GM12878 (cell line): ENCODE data around the gene CLK2.

Source experiments
- ATF2 ChIP-seq: IDR thresholded peaks from 2 replicates; pipeline ENCODE4 v1.6.1; 2012; ENCODE audit warnings: low read length, inconsistent platforms
- CHD4 ChIP-seq: fragments of 200-600 bp; sonication (generic); IDR thresholded peaks from 2 replicates; pipeline ENCODE4 v1.6.1; 2016; ENCODE audit warnings: mild to moderate bottlenecking
- CTCF ChIP-seq, 3 experiments: IDR thresholded peaks in 2 of 3; conservative IDR thresholded peaks in 1 of 3; 2 replicates each; pipeline ENCODE4 v1.5.1; 2011; ENCODE audit warnings: low read depth in 3 of 3, low read length in 3 of 3, mild to moderate bottlenecking in 3 of 3, control low read depth in 2 of 3, moderate library complexity in 2 of 3, inconsistent platforms in 1 of 3, mixed read lengths in 1 of 3; ENCODE audit not compliant: control insufficient read depth in 2 of 3, insufficient read depth in 1 of 3; ENCODE audit errors: extremely low read depth in 1 of 3
- EZH2 ChIP-seq: IDR thresholded peaks from 2 replicates; pipeline ENCODE4 v1.6.1; 2012; ENCODE audit warnings: low read depth, mild to moderate bottlenecking, control low read depth, inconsistent platforms, low read length, borderline replicate concordance; ENCODE audit not compliant: control insufficient read depth
- KAT2A ChIP-seq: conservative IDR thresholded peaks from 2 replicates; pipeline ENCODE4 v1.6.1; 2011; ENCODE audit warnings: low read depth, low read length; ENCODE audit not compliant: control insufficient read depth
- MAX ChIP-seq: IDR thresholded peaks from 2 replicates; pipeline ENCODE4 v1.6.1; 2012; ENCODE audit warnings: low read depth, low read length, improper control_type of control experiment
- MXI1 ChIP-seq: fragments of 150-350 bp; IDR thresholded peaks from 2 replicates; pipeline ENCODE4 v1.6.1; 2011; ENCODE audit warnings: low read depth, mild to moderate bottlenecking, inconsistent platforms, low read length, improper control_type of control experiment
- POLR2A ChIP-seq: IDR thresholded peaks from 2 replicates; pipeline ENCODE4 v1.6.1; 2011; ENCODE audit warnings: low read depth, mild to moderate bottlenecking, low read length
- POLR2AphosphoS2 ChIP-seq: IDR thresholded peaks from 2 replicates; pipeline ENCODE4 v1.6.1; 2011; ENCODE audit warnings: low read depth, mild to moderate bottlenecking, low read length, improper control_type of control experiment, moderate library complexity
- POLR2AphosphoS5 ChIP-seq: IDR thresholded peaks from 2 replicates; pipeline ENCODE4 v1.6.1; 2011; ENCODE audit warnings: mild to moderate bottlenecking, low read length, inconsistent platforms
- SIN3A ChIP-seq: IDR thresholded peaks from 2 replicates; pipeline ENCODE4 v1.6.1; 2012; ENCODE audit warnings: low read depth, low read length, improper control_type of control experiment
- SIX5 ChIP-seq: IDR thresholded peaks from 2 replicates; pipeline ENCODE4 v1.6.1; 2011; ENCODE audit warnings: mild to moderate bottlenecking, low read depth, low read length, moderate library complexity; ENCODE audit not compliant: severe bottlenecking
- ZNF592 ChIP-seq: fragments of 450-650 bp; IDR thresholded peaks from 2 replicates; pipeline ENCODE4 v1.6.1; 2017; ENCODE audit warnings: mild to moderate bottlenecking, moderate library complexity
- TF ChIP-seq, protein P1 (sequence below): fragments of 450-650 bp; IDR thresholded peaks from 2 replicates; pipeline ENCODE4 v1.6.1; 2017; ENCODE audit warnings: antibody characterized with exemption, mild to moderate bottlenecking, moderate library complexity

- TF ChIP-seq POLR2AphosphoS5 (no peak), CHD4 (no peak), ATF2 (no peak), POLR2AphosphoS2 (no peak), SIN3A (no peak), MXI1 (no peak), MAX (no peak), CTCF (IDR thresholded peaks at IDR 0.05 in 2 of 3, conservative IDR thresholded peaks at IDR 0.05 in 1 of 3; ENCODE audit: control insufficient read depth in 2 of 3, extremely low read depth in 1 of 3, insufficient read depth in 1 of 3, low read depth in 3 of 3, low read length in 3 of 3) (no peak), EZH2 (no peak), KAT2A (no peak), POLR2A (no peak), ZNF592 (no peak), SIX5 (no peak)
- TF ChIP-seq, protein P1, sequence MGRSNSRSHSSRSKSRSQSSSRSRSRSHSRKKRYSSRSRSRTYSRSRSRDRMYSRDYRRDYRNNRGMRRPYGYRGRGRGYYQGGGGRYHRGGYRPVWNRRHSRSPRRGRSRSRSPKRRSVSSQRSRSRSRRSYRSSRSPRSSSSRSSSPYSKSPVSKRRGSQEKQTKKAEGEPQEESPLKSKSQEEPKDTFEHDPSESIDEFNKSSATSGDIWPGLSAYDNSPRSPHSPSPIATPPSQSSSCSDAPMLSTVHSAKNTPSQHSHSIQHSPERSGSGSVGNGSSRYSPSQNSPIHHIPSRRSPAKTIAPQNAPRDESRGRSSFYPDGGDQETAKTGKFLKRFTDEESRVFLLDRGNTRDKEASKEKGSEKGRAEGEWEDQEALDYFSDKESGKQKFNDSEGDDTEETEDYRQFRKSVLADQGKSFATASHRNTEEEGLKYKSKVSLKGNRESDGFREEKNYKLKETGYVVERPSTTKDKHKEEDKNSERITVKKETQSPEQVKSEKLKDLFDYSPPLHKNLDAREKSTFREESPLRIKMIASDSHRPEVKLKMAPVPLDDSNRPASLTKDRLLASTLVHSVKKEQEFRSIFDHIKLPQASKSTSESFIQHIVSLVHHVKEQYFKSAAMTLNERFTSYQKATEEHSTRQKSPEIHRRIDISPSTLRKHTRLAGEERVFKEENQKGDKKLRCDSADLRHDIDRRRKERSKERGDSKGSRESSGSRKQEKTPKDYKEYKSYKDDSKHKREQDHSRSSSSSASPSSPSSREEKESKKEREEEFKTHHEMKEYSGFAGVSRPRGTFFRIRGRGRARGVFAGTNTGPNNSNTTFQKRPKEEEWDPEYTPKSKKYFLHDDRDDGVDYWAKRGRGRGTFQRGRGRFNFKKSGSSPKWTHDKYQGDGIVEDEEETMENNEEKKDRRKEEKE: no peak
These were observed 28.2 kb downstream of the CLK2 start for GRCh38 chr1:155245163-155245524.
